Osteoblast (primary cell): Measurements from ENCODE around the gene MVD. TPM values are rescaled to one million over a fixed set of nuclear protein-coding genes. Genes with fewer than 3 reads are reported as not detected.
A peak's percentile ranks its signal among the peaks of the same experiment; 100 is the strongest.

Source experiments
- DNase-seq: peaks from one replicate; pipeline ENCODE4 v3.0.0; 2011; ENCODE audit warnings: low spot score, mixed read lengths; ENCODE audit not compliant: insufficient read length; ENCODE audit errors: missing footprints
- H2AFZ ChIP-seq: 2 replicates; pipeline ENCODE4 v1.6.0; 2011; ENCODE audit warnings: mild to moderate bottlenecking, low read length
- H3K27ac ChIP-seq: 2 replicates; pipeline ENCODE4 v1.5.1; 2011; ENCODE audit warnings: mild to moderate bottlenecking, low read depth, low read length, moderate library complexity
- H3K27me3 ChIP-seq: 2 replicates; pipeline ENCODE4 v1.6.0; 2012; ENCODE audit warnings: mild to moderate bottlenecking, control low read depth, inconsistent platforms, low read length, moderate library complexity; ENCODE audit not compliant: insufficient read depth
- H3K36me3 ChIP-seq: 2 replicates; pipeline ENCODE4 v1.5.1; 2011; ENCODE audit warnings: mild to moderate bottlenecking, low read length, control low read depth, moderate library complexity; ENCODE audit not compliant: insufficient read depth
- H3K4me1 ChIP-seq: 2 replicates; pipeline ENCODE4 v1.5.1; 2011; ENCODE audit warnings: mild to moderate bottlenecking, low read length, control low read depth, moderate library complexity; ENCODE audit not compliant: insufficient read depth
- H3K4me2 ChIP-seq: 2 replicates; pipeline ENCODE4 v1.6.0; 2011; ENCODE audit warnings: mild to moderate bottlenecking, low read length; ENCODE audit not compliant: insufficient read depth
- H3K4me3 ChIP-seq: fragments of 200-600 bp; sonication (generic); 3 replicates; pipeline ENCODE4 v1.5.1; 2012; ENCODE audit warnings: mild to moderate bottlenecking, low read length, inconsistent platforms; ENCODE audit not compliant: insufficient read depth
- H3K79me2 ChIP-seq: 2 replicates; pipeline ENCODE4 v1.6.0; 2012; ENCODE audit warnings: mild to moderate bottlenecking, low read length, control low read depth, inconsistent platforms; ENCODE audit not compliant: insufficient read depth
- H3K9me3 ChIP-seq: 2 replicates; pipeline ENCODE4 v1.5.1; 2011; ENCODE audit warnings: low read depth, low read length, control low read depth
- H4K20me1 ChIP-seq: 2 replicates; pipeline ENCODE4 v1.6.0; 2012; ENCODE audit warnings: mild to moderate bottlenecking, low read length, control low read depth; ENCODE audit not compliant: insufficient read depth
- CTCF ChIP-seq: IDR thresholded peaks from 2 replicates; pipeline ENCODE4 v1.5.1; 2011; ENCODE audit warnings: mild to moderate bottlenecking, low read depth, low read length, moderate library complexity; ENCODE audit errors: extremely low read depth
- total RNA-seq: library from RNA; depleted of rRNA; stranded (reverse); fragments of >200 nt; gene quantifications from 2 replicates; pipeline ENCODE4 v1.2.3, GENCODE V29; 2012

The MVD gene
- total RNA-seq, 1 donor = 67.3 TPM

GRCh38 chr16:88705076-88705684, 42.3 kb upstream of the MVD start:
- Histone ChIP-seq H3K27ac (peak overlapping the region; percentile 58), H3K36me3 (no peaks in the 10 kb centered on the region), H3K27me3 (no peaks in the 10 kb centered on the region), H3K4me1 (peaks cover 29% of the 10 kb centered on the region), H3K79me2 (peaks cover 89% of the 10 kb centered on the region), H3K4me2 (peak overlapping the region; percentile 96), H3K9me3 (no peaks in the 10 kb centered on the region), H4K20me1 (peaks cover 14% of the 10 kb centered on the region), H3K4me3 (peak overlapping the region; percentile 97), H2AFZ (peak overlapping the region; percentile 1)
- no peak for TF ChIP-seq CTCF
- peak; percentile 98 for DNase-seq

GRCh38 chr16:88703486-88704309, 40.8 kb upstream of the MVD start:
- DNase-seq = peak; percentile 86
- H3K27me3 ChIP-seq = no peaks in the 10 kb centered on the region
- peaks cover 5% of the 10 kb centered on the region for H3K36me3 ChIP-seq
- H3K79me2 ChIP-seq = peaks cover 74% of the 10 kb centered on the region
- no peaks in the 10 kb centered on the region for H3K9me3 ChIP-seq
- H2AFZ ChIP-seq = no peak overlapping the region
- H3K4me1 ChIP-seq = peaks cover 29% of the 10 kb centered on the region
- TF ChIP-seq CTCF = no peak
- H3K27ac ChIP-seq = no peak overlapping the region
- no peak overlapping the region for H3K4me3 ChIP-seq
- no peak overlapping the region for H3K4me2 ChIP-seq
- peaks cover 13% of the 10 kb centered on the region for H4K20me1 ChIP-seq

- no peaks in the 10 kb centered on the region for H3K9me3 ChIP-seq
- DNase-seq = no peak
- peaks cover 29% of the 10 kb centered on the region for H3K4me1 ChIP-seq
- peaks cover 6% of the 10 kb centered on the region for H4K20me1 ChIP-seq
- no peak overlapping the region for H2AFZ ChIP-seq
- peaks cover 63% of the 10 kb centered on the region for H3K79me2 ChIP-seq
- H3K27me3 ChIP-seq = no peaks in the 10 kb centered on the region
- H3K36me3 ChIP-seq = peaks cover 8% of the 10 kb centered on the region
- no peak overlapping the region for H3K27ac ChIP-seq
- TF ChIP-seq CTCF = no peak
- H3K4me3 ChIP-seq = no peak overlapping the region
- no peak overlapping the region for H3K4me2 ChIP-seq
These were observed 39.7 kb upstream of the MVD start for GRCh38 chr16:88702371-88703210.
